Measurements from ENCODE around the gene TBC1D17. TPM values are rescaled to one million over a fixed set of nuclear protein-coding genes. Genes with fewer than 3 reads are reported as not detected.

TBC1D17 gene
- total RNA-seq, 1 donor from 2014 or later: 29.1 TPM

DNA sequence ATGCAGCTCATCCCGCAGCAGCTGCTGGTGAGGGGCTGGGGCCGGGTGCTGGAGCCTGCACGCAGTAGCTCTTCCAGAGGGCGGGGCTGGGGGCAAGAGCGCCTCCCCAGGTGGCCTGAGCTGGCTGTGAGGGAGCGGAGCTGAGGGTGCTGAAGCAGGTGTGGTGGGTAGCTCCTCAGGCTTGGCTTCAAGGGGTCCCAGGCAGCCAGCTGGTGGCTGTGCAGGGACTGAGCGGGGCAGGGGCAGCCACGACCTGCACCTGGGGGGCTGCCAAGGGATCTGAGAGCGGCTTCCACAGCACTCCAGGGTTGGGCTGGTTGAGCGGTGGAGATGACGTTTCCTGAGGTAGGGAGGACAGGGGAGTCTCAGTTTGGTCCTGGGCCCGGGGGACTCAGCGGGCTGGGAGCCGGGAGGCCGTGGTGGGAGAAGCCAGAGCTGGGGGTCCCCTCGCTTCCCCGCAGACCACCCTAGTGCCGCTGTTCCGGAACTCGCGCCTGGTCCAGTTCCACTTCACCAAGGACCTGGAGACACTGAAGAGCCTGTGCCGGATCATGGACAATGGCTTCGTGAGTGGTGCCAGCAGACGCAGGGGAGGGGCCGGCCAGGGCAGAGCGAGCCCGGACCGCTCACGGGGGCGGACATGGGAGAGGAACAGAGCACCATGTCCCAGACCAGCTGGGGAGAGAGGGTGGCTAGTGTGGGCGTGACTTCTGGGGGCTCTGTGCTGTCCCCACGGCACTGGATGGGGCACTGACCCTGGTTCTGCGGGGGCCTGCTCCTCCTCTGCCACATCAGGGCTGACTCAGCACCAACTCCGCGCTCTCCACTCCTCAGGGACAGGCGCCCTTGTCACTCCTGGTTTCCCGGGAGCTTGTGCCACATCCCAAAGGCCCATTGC lies 19.2 kb upstream of the TBC1D17 start:
- Histone ChIP-seq H4K20me1 (ENCODE audit: insufficient read depth, low read length) (peaks cover 73% of the 10 kb centered on the region), H3K4me2 (ENCODE audit: low read length) (peak overlapping the region; percentile 65)
- H3K36me3 Mint-ChIP-seq (ENCODE audit: low read depth, unreplicated experiment): peaks cover 8% of the 10 kb centered on the region

DNA sequence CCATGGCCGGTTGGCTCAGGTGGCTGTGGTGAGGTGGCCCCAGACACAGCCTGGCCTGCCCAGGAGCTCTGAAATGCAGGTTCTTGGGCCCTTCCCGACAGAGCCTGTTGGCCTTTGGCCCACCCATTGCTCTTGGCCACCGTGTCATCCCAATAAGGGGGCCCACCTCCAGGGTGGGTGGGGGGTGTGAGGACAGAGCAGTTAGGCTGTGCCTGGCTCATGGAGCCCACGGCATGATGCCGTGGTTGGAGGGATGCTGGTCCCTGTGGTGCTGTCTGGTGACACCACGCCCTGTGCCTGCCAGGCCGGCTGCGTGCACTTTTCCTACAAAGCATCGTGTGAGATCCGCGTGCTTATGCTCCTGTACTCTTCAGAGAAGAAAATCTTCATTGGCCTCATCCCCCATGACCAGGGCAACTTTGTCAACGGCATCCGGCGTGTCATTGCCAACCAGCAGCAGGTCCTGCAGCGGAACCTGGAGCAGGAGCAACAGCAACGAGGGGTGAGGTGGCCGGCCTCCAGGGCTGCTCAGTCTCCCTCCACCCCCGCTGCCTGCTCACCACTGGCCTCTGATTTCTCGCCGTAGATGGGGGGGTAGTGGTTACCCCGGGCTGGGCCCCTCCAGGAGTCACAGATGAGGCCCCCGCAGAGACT lies 17.7 kb upstream of the TBC1D17 start:
- peak overlapping the region; percentile 65 for H3K4me2 ChIP-seq (ENCODE audit: low read length)
- H2AFZ ChIP-seq (ENCODE audit: low read depth, low read length): no peak overlapping the region
- Mint-ChIP-seq H3K9me3 (ENCODE audit: unreplicated experiment) (no peaks in the 10 kb centered on the region), H3K27ac (ENCODE audit: unreplicated experiment) (no peak overlapping the region), H3K36me3 (ENCODE audit: low read depth, unreplicated experiment) (peaks cover 11% of the 10 kb centered on the region), H3K4me1 (ENCODE audit: low read depth, unreplicated experiment) (peaks cover 9% of the 10 kb centered on the region), H3K27me3 (ENCODE audit: low read depth, unreplicated experiment) (no peaks in the 10 kb centered on the region), H3K4me3 (ENCODE audit: unreplicated experiment) (no peak overlapping the region)
- peaks cover 46% of the 10 kb centered on the region for H3K79me2 ChIP-seq (ENCODE audit: insufficient read depth, low read length)
- FAIRE-seq: no peak
- no peaks in the 10 kb centered on the region for H3K27me3 ChIP-seq (ENCODE audit: insufficient read depth, low read length)
- H3K27ac ChIP-seq (ENCODE audit: low read depth, low read length): peak overlapping the region; percentile 63
- H3K36me3 ChIP-seq (ENCODE audit: insufficient read depth, low read length): peaks cover 16% of the 10 kb centered on the region
- no peaks in the 10 kb centered on the region for H3K9me3 ChIP-seq (ENCODE audit: insufficient read depth, low read depth, low read length)
- peak overlapping the region; percentile 33 for H3K9ac ChIP-seq (ENCODE audit: low read length)
- H3K4me1 ChIP-seq (ENCODE audit: insufficient read depth, low read length): peaks cover 31% of the 10 kb centered on the region
- H4K20me1 ChIP-seq (ENCODE audit: insufficient read depth, low read length): peaks cover 75% of the 10 kb centered on the region
- DNase-seq (ENCODE audit: low read depth): no peak
- TF ChIP-seq EZH2 (IDR thresholded peaks at IDR 0.05; ENCODE audit: insufficient read depth, low read length): no peak
- TF ChIP-seq, protein P1, sequence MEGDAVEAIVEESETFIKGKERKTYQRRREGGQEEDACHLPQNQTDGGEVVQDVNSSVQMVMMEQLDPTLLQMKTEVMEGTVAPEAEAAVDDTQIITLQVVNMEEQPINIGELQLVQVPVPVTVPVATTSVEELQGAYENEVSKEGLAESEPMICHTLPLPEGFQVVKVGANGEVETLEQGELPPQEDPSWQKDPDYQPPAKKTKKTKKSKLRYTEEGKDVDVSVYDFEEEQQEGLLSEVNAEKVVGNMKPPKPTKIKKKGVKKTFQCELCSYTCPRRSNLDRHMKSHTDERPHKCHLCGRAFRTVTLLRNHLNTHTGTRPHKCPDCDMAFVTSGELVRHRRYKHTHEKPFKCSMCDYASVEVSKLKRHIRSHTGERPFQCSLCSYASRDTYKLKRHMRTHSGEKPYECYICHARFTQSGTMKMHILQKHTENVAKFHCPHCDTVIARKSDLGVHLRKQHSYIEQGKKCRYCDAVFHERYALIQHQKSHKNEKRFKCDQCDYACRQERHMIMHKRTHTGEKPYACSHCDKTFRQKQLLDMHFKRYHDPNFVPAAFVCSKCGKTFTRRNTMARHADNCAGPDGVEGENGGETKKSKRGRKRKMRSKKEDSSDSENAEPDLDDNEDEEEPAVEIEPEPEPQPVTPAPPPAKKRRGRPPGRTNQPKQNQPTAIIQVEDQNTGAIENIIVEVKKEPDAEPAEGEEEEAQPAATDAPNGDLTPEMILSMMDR (IDR thresholded peaks at IDR 0.05; ENCODE audit: insufficient read depth, low read depth, low read length): no peak
- no peak overlapping the region for H3K4me3 ChIP-seq (ENCODE audit: insufficient read depth, low read depth, low read length)

More for the DNA sequence above, 19.2 kb upstream of the TBC1D17 start:
- H3K9ac ChIP-seq (ENCODE audit: low read length): peak overlapping the region; percentile 50
- peaks cover 34% of the 10 kb centered on the region for H3K4me1 ChIP-seq (ENCODE audit: insufficient read depth, low read length)
- Mint-ChIP-seq H3K9me3 (ENCODE audit: unreplicated experiment) (no peaks in the 10 kb centered on the region), H3K4me3 (ENCODE audit: unreplicated experiment) (no peak overlapping the region), H3K4me1 (ENCODE audit: low read depth, unreplicated experiment) (peaks cover 12% of the 10 kb centered on the region), H3K27me3 (ENCODE audit: low read depth, unreplicated experiment) (no peaks in the 10 kb centered on the region), H3K27ac (ENCODE audit: unreplicated experiment) (peak overlapping the region; percentile 58)
- H2AFZ ChIP-seq (ENCODE audit: low read depth, low read length): no peak overlapping the region
- no peaks in the 10 kb centered on the region for H3K27me3 ChIP-seq (ENCODE audit: insufficient read depth, low read length)
- H3K9me3 ChIP-seq (ENCODE audit: insufficient read depth, low read depth, low read length): no peaks in the 10 kb centered on the region
- peak overlapping the region; percentile 61 for H3K27ac ChIP-seq (ENCODE audit: low read depth, low read length)
- H3K79me2 ChIP-seq (ENCODE audit: insufficient read depth, low read length): peaks cover 46% of the 10 kb centered on the region
- no peak for TF ChIP-seq EZH2 (IDR thresholded peaks at IDR 0.05; ENCODE audit: insufficient read depth, low read length)
- H3K4me3 ChIP-seq (ENCODE audit: insufficient read depth, low read depth, low read length): no peak overlapping the region
- DNase-seq (ENCODE audit: low read depth) (no peak), FAIRE-seq (no peak)
- H3K36me3 ChIP-seq (ENCODE audit: insufficient read depth, low read length): peaks cover 3% of the 10 kb centered on the region

DNA sequence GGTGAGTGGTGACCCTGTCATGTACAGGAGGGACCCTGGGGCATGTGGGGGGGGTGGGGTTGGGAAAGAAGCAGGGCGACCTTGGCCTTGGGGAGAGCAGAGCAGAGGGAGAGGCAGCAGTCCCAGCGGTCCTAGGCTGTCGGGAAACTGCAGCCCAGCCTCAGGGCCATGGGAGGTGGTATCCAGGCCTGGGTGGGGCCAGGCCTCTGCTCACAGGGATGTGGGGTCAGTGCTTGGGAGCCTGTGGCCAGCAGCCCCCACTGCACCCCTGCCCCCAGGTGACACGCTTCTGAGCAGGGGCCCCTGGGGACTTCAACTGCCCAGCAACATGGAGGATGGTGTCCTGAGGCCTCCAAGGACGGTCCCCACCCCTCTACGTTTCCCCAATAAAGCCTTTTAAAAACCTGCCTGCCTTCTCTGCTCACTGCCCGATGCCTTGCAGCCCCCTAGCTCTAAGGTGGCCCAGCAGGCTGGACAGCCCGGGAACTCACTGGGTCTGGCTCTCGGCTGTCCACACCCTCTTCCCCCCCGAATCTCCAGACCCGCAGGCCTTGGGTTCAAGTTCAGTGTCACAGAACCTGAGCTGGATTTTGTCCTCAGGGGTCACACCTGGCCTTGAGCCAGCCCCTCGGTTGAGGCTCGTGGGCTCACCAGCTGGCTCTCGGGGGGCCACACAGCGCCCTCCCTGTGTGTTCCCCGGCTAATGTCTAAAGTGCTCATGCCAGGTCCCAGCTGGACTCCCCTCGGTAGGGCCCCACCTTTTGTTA lies 17.0 kb upstream of the TBC1D17 start:
- Histone ChIP-seq H2AFZ (ENCODE audit: low read depth, low read length) (no peak overlapping the region), H3K4me1 (ENCODE audit: insufficient read depth, low read length) (peaks cover 36% of the 10 kb centered on the region), H3K9ac (ENCODE audit: low read length) (peak overlapping the region; percentile 6), H3K79me2 (ENCODE audit: insufficient read depth, low read length) (peaks cover 46% of the 10 kb centered on the region), H3K27me3 (ENCODE audit: insufficient read depth, low read length) (no peaks in the 10 kb centered on the region), H3K4me3 (ENCODE audit: insufficient read depth, low read depth, low read length) (no peak overlapping the region), H3K9me3 (ENCODE audit: insufficient read depth, low read depth, low read length) (no peaks in the 10 kb centered on the region), H3K4me2 (ENCODE audit: low read length) (no peak overlapping the region), H3K27ac (ENCODE audit: low read depth, low read length) (peak overlapping the region; percentile 63), H4K20me1 (ENCODE audit: insufficient read depth, low read length) (peaks cover 73% of the 10 kb centered on the region), H3K36me3 (ENCODE audit: insufficient read depth, low read length) (peaks cover 16% of the 10 kb centered on the region)
- H3K4me1 Mint-ChIP-seq (ENCODE audit: low read depth, unreplicated experiment): peaks cover 9% of the 10 kb centered on the region
- no peaks in the 10 kb centered on the region for H3K9me3 Mint-ChIP-seq (ENCODE audit: unreplicated experiment)
- peaks cover 16% of the 10 kb centered on the region for H3K36me3 Mint-ChIP-seq (ENCODE audit: low read depth, unreplicated experiment)
- H3K27me3 Mint-ChIP-seq (ENCODE audit: low read depth, unreplicated experiment): no peaks in the 10 kb centered on the region
- no peak overlapping the region for H3K4me3 Mint-ChIP-seq (ENCODE audit: unreplicated experiment)
- H3K27ac Mint-ChIP-seq (ENCODE audit: unreplicated experiment): no peak overlapping the region
- TF ChIP-seq, protein P1 (IDR thresholded peaks at IDR 0.05; ENCODE audit: insufficient read depth, low read depth, low read length): no peak
- TF ChIP-seq EZH2 (IDR thresholded peaks at IDR 0.05; ENCODE audit: insufficient read depth, low read length): no peak
- FAIRE-seq (no peak), DNase-seq (ENCODE audit: low read depth) (no peak)
